GM21619 (cell line): ENCODE data around the gene DRC3.
"Not testable (repeated sequence)": the region's sequence is repeated elsewhere in the genome, so short reads cannot be mapped to it uniquely, and the experiment has no call there.

ENCODE experiments used
- ATAC-seq: cut with Tn5 transposase; IDR thresholded peaks from one replicate; pipeline ENCODE4 v1.9.1; 2021; ENCODE audit not compliant: unreplicated experiment

The DRC3 gene, protein sequence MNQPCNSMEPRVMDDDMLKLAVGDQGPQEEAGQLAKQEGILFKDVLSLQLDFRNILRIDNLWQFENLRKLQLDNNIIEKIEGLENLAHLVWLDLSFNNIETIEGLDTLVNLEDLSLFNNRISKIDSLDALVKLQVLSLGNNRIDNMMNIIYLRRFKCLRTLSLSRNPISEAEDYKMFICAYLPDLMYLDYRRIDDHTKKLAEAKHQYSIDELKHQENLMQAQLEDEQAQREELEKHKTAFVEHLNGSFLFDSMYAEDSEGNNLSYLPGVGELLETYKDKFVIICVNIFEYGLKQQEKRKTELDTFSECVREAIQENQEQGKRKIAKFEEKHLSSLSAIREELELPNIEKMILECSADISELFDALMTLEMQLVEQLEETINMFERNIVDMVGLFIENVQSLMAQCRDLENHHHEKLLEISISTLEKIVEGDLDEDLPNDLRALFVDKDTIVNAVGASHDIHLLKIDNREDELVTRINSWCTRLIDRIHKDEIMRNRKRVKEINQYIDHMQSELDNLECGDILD

DNA sequence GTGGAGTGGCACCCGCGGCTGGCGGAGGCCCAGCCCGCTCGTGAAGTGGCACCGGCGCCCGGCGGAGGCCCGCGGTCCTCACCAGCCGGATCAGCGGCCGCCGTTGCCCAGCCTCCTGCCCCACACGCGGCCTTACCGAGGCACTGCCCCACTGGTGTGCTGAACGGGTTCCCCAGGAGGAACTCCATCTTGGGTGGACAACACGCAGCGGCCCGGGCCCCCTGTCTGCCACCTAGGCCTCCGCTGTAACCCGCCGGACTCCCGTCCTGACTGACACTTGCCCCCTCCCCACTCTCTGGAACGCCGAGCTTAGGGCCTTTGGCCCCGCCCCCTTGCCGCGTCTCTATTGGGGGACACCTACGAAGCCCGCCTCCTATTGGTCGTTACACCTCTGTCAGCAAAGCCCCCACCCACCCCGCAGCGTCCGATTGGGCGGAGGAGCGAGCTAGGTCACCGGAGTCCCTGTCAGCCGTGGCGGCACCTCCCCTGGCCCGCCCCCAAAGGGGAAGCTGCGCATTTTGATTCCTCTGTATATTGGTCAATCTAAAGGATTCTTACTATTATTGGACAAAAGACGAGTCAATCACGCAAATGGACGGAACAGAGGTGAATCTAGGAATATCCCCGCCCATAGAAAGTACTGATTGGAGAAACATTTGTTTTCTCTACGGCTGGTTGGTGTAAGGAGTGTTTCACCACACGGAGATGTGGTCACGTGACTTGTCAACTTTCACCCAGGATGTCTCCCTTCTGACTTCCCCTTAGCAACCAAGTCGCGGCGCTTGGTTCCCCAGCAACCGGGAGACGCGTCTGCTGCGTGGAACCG lies at the start of gene DRC3, which contains the start of gene TOM1L2:
TSS of gene DRC3 (plus strand) at position 737 of the 826 bp plus-strand sequence. CDS start 4,737 bp downstream, outside the sequence.
TSS of gene TOM1L2 (minus strand) at position 275 of the 826 bp plus-strand sequence. CDS start at position 188, 87 bp downstream.
- ATAC-seq = peak; percentile 83

DNA sequence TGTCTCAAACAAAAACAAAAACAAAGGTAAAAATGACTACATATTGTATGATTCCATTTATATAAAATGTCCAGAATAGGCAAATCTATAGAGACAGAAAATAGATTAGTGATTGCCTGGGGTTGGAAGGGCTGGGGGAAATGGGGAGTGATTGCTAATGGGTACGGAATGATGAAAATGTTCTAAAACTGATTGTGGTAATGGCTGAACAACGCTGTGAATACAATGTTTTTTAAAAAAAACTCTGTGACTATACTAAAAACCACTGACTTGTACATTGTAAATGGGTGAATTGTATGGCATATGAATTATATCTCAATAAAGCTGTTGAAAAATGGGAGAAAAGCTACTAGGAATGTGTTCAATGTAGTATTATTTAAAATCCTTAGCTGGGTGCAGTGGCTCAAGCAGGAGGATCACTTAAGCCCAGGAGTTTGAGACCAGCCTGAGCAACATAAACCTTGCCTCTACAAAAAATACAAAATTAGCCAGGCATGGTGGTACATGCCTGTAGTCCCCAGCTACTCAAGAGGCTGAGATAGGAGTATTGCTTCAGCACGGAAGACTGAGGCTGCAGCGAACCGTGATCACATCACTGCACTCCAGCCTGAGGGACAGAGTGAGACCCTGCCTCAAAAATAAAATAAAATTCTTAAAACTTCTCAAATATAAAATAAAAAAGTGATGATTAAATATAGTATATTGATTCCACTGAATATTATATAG lies 48.4 kb upstream of the DRC3 start:
- no peak for ATAC-seq

DNA sequence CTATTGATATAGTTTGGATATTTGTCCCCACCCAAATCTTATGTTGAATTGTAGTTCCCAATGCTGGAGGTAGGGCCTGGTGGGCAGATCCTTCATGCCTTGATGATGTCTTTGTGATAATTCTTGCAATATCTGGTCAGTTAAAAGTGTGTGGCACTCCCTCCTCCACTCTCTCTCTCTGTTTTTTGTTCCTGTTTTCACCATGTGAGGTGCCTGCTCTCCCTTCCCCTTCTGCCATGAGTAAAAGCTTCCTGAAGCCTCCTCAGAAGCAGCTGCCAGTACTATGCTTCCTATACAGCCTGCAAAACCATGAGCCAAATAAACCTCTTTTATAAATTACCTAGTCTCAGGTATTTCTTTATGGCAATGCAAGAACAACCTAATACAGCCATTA lies 47.8 kb upstream of the DRC3 start:
- ATAC-seq = no peak

DNA sequence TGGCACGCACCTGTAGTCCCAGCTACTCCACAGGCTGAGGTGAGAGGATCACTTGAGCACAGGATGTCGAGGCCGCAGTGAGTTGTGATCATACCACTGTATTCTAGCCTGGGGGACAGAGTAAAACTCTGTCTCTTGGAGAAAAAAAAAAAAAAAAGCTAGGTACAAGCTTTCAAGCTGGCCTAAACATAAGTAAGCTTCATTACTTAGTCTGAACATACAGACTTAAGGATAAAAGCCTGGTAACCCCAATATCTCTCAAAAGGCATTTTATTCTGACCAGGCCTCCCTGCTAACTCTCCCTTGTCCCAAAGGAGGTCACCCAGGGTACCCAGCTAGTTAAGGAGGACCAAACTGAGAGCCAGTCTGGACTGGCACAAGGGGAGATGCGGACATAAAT lies 46.6 kb upstream of the DRC3 start:
- no peak for ATAC-seq

DNA sequence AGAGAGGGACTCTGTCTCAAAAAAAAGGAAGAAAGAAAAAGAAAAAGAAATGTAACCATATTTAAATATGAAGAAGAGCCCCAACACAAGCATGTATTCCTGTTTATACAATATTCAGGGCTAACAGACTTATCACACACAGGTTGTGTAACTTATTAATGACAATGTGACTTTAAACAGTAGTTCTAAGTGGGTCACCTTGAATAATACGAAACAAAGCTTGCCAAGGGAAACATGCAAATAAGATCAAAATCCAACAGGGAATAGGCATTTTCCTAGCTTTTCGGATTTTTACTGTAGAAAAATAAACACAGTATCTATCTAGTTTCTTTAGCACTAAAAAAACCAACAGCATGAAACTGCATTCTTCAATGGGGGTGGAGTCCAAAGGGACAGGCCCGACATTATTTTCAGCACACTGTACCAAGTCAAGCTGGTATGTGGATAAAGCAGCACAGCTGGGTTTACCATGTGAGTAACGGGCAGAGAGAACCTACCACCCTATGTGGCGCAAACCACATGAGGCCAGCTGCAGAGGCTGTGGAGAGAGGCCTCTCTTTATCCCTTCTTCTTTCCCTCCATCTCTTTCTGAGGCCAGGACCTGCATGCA lies 45.7 kb upstream of the DRC3 start:
- ATAC-seq = no peak

GRCh38 chr17:17928398-17929287 lies 44.0 kb upstream of the DRC3 start:
- ATAC-seq = no peak

GRCh38 chr17:17929655-17930380 lies 42.8 kb upstream of the DRC3 start:
- ATAC-seq = no peak

GRCh38 chr17:17930674-17931073 lies 42.0 kb upstream of the DRC3 start:
- no peak for ATAC-seq

DNA sequence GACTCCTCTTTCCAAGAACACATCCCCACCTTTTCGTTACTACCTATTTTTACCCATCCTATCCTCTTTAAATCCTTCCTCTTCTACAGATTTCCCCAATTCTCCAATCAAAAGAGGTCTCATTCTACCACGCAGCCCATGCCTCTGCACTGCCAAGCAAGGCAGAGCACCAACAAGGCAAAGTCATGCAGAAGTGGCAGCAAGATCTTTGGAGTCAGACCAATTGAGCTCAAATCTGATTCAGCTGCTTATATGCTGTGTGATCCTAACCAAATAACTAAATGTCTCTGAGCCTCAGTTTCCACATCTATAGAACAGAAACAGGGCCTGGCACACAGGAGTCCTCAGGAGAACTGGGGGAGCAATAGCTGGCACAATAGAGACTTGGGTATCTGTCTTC lies 41.5 kb upstream of the DRC3 start:
- no peak for ATAC-seq

DNA sequence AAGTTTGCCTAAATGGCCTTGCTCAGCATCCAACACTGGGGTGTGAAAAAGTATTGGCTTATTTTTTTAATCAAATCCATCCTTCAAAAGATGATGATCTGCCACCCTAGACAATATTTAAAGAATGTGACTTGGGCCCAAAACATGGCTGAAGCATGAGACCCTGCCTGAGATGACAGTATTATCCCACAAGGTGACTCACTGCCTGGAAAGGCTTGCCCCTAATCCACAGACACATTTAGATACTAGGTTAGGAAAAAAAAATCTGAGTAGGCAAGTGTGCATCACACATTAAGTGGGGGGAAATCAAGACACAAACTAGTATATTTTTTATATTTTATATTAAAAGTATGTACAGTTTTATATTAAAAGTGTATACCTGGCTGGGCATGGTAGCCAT lies 38.9 kb upstream of the DRC3 start:
- ATAC-seq = no peak

GRCh38 chr17:17934214-17934613 lies 38.4 kb upstream of the DRC3 start:
- ATAC-seq = no peak

DNA sequence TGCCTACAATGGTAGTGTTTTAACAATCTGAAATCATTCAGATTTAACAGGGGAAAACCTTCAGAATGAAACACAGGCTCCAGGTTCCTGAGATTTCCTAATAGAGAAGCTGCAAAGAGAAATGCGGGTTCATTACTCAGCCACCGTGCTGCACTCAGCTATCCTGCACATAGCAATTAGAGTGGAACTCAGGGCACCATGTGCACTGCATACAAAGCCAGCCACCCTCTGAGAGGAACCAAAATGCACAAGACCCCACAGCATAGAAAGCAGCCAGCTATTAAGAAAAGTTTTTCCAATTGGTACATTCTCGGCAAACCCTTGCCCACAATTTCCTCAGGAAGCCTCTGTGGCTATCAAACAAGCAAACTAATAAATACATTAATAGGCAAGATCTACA lies 37.9 kb upstream of the DRC3 start:
- no peak for ATAC-seq

DNA sequence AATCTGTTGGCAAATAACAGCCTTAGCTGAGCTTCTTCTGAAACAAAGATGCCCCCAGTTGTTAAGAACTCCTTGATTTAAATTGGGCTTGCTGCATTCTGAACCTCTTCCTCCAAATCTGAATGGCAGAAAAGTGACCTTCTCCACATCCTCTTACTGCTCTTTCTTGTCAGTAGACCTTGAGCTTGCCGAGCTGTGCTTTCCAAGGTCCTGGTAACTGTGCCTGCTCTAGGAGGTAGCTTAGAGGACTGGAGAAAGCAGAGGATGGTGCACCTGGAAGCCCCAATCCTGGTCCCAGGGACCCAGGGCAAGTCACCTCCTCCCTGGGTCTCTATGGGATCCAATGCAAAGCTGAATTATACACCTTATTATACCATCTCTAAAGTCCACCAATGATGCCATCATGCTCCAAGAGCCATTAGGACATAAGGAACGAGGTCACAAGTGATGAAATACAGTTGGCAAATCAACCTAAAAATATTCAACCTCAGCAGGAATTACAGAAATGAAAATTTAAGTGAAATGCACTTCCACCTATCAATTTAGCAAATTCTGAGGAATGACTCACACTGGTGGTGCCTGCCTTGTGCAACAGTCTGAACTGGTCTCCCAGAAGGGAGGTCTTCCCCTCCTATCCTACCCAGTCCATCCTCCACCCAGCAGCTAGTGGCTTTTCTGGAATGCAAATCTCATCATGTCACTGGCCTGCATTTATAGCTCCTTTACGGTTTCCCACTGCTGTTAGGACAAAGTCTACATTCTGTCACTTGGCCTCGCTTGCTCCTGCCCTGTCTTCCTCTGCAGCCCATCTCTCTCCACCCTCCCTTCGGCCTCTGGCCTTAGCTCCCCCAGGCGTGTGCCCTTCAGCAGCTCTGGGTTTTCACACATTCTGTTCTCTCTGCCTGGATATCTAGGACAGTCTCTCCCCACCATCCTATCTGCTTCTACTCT lies 37.1 kb upstream of the DRC3 start:
- no peak for ATAC-seq

- ATAC-seq = no peak
Observed at GRCh38 chr17:17937201-17937853, 35.3 kb upstream of the DRC3 start.

GRCh38 chr17:17937958-17938357 lies 34.7 kb upstream of the DRC3 start:
- no peak for ATAC-seq

GRCh38 chr17:17938388-17939107 lies 34.1 kb upstream of the DRC3 start:
- ATAC-seq = no peak

DNA sequence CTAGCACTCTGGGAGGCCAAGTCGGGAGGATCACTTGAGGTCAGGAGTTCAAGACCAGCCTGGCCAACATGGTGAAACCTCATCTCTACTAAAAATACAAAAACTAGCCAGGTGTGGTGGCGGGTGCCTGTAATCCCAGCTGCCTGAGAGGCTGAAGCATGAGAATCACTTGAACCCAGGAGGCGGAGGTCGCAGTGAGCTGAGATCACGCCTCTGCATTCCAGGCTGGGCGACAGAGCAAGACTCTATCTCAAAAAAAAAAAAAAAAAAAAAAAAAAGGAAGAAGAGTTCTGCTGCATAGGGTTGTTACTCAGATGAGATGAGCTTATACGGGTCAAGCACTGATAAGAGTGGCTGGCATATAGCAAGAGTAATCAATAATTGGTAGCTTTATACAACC lies 32.7 kb upstream of the DRC3 start:
- ATAC-seq = not testable (repeated sequence)
